Measurements from ENCODE around the gene S100A10.

- TF ChIP-seq, protein P1, sequence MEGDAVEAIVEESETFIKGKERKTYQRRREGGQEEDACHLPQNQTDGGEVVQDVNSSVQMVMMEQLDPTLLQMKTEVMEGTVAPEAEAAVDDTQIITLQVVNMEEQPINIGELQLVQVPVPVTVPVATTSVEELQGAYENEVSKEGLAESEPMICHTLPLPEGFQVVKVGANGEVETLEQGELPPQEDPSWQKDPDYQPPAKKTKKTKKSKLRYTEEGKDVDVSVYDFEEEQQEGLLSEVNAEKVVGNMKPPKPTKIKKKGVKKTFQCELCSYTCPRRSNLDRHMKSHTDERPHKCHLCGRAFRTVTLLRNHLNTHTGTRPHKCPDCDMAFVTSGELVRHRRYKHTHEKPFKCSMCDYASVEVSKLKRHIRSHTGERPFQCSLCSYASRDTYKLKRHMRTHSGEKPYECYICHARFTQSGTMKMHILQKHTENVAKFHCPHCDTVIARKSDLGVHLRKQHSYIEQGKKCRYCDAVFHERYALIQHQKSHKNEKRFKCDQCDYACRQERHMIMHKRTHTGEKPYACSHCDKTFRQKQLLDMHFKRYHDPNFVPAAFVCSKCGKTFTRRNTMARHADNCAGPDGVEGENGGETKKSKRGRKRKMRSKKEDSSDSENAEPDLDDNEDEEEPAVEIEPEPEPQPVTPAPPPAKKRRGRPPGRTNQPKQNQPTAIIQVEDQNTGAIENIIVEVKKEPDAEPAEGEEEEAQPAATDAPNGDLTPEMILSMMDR (conservative IDR thresholded peaks at IDR 0.05; ENCODE audit: low read depth, low read length): peak; percentile 93
- no peak for TF ChIP-seq EZH2 (IDR thresholded peaks at IDR 0.05; ENCODE audit: low read length, unreplicated experiment)
Measured at GRCh38 chr1:152013664-152014237, 20.1 kb upstream of the S100A10 start.

Measured in PC-3 (cell line).